Parathyroid adenoma (tissue), 2 donors: Measurements from ENCODE around the gene PAN2.
A peak's percentile ranks its signal among the peaks of the same experiment; 100 is the strongest.

Source experiments
- H2AFZ ChIP-seq: fragments of 300-600 bp; sonication (generic); one replicate; pipeline ENCODE4 v1.7.0; 2017; ENCODE audit warnings: antibody characterized with exemption, mild to moderate bottlenecking
- H3K27ac ChIP-seq: fragments of 300-600 bp; sonication (generic); one replicate; pipeline ENCODE4 v1.7.0; 2017
- H3K27me3 ChIP-seq: fragments of 300-600 bp; sonication (generic); one replicate; pipeline ENCODE4 v1.7.0; 2017; ENCODE audit warnings: low read length; ENCODE audit not compliant: control insufficient read depth, insufficient read depth
- H3K36me3 ChIP-seq: fragments of 300-600 bp; sonication (generic); one replicate; pipeline ENCODE4 v1.7.0; 2017; ENCODE audit warnings: low read length; ENCODE audit not compliant: control insufficient read depth, insufficient read depth
- H3K4me1 ChIP-seq: fragments of 300-600 bp; sonication (generic); one replicate; pipeline ENCODE4 v1.7.0; 2017; ENCODE audit warnings: control low read depth
- H3K4me2 ChIP-seq: fragments of 300-600 bp; sonication (generic); one replicate; pipeline ENCODE4 v1.7.0; 2017; ENCODE audit warnings: low read length
- H3K4me3 ChIP-seq: fragments of 300-600 bp; sonication (generic); one replicate; pipeline ENCODE4 v1.7.0; 2017; ENCODE audit warnings: low read depth, low read length
- H3K79me2 ChIP-seq: fragments of 300-600 bp; sonication (generic); one replicate; pipeline ENCODE4 v1.7.0; 2017; ENCODE audit warnings: control low read depth
- H3K9ac ChIP-seq: fragments of 300-600 bp; sonication (generic); one replicate; pipeline ENCODE4 v1.7.0; 2017; ENCODE audit warnings: mild to moderate bottlenecking
- H3K9me3 ChIP-seq: fragments of 300-600 bp; sonication (generic); one replicate; pipeline ENCODE4 v1.7.0; 2017; ENCODE audit warnings: low read length; ENCODE audit not compliant: control insufficient read depth
- TF ChIP-seq, protein P1 (sequence below): fragments of 300-600 bp; sonication (generic); IDR thresholded peaks from one replicate; pipeline ENCODE4 v1.7.0; 2017; ENCODE audit warnings: antibody characterized with exemption, mild to moderate bottlenecking
- donor health status: primary hyperparathyroidism.

PAN2 gene

DNA sequence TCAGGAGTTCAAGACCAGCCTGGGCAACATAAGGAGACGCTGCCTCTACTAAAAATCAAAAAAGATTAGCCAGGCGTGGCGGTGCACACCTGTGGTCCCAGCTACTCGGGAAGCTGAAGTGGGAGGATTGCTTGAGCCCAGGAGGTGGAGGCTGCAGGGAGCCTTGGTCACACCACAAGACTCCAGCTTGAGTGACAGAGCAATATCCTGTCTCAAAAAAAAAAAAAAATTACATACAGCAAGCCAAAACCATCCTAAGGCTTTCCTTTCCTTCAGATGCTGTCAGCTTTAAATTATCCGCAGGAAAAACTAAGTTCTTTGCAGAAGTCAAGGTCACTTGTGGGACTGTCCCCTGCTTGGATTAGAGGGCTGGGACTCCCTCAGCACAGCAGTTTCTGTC lies 35.0 kb downstream of the PAN2 start:
- Histone ChIP-seq H3K9me3 (no peaks in the 10 kb centered on the region), H3K4me1 (peaks cover 16% of the 10 kb centered on the region), H3K9ac (no peak overlapping the region), H3K4me2 (peak overlapping the region; percentile 49), H3K27ac (no peak overlapping the region), H2AFZ (no peak overlapping the region), H3K79me2 (peaks cover 55% of the 10 kb centered on the region), H3K36me3 (no peaks in the 10 kb centered on the region), H3K4me3 (peak overlapping the region; percentile 83), H3K27me3 (no peaks in the 10 kb centered on the region)
- TF ChIP-seq, protein P1, sequence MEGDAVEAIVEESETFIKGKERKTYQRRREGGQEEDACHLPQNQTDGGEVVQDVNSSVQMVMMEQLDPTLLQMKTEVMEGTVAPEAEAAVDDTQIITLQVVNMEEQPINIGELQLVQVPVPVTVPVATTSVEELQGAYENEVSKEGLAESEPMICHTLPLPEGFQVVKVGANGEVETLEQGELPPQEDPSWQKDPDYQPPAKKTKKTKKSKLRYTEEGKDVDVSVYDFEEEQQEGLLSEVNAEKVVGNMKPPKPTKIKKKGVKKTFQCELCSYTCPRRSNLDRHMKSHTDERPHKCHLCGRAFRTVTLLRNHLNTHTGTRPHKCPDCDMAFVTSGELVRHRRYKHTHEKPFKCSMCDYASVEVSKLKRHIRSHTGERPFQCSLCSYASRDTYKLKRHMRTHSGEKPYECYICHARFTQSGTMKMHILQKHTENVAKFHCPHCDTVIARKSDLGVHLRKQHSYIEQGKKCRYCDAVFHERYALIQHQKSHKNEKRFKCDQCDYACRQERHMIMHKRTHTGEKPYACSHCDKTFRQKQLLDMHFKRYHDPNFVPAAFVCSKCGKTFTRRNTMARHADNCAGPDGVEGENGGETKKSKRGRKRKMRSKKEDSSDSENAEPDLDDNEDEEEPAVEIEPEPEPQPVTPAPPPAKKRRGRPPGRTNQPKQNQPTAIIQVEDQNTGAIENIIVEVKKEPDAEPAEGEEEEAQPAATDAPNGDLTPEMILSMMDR, result no peak

DNA sequence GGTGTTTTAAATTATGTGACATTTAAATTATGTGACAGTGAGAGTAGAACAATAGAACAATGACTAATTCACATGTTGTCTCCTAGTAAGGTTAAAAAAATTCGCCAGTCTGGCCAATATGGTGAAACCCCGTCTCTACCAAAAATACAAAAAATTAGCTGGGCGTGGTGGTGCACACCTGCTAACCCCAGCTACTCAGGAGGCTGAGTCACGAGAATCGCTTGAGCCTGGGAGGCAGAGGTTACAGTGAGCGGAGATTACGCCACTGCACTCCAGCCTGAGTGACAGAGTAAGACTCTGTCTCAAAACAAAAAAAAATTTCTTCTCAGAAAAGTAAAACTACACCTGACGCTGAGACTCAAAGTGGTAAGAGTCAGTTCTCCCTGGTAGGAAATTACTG lies 36.4 kb downstream of the PAN2 start:
- H3K27ac ChIP-seq, result no peak overlapping the region
- TF ChIP-seq, protein P1, result no peak
- peaks cover 66% of the 10 kb centered on the region for H3K79me2 ChIP-seq
- no peak overlapping the region for H3K9ac ChIP-seq
- H3K36me3 ChIP-seq, result no peaks in the 10 kb centered on the region
- no peak overlapping the region for H3K4me3 ChIP-seq
- H3K4me1 ChIP-seq, result peaks cover 16% of the 10 kb centered on the region
- no peak overlapping the region for H2AFZ ChIP-seq
- no peaks in the 10 kb centered on the region for H3K27me3 ChIP-seq
- H3K4me2 ChIP-seq, result no peak overlapping the region
- no peaks in the 10 kb centered on the region for H3K9me3 ChIP-seq

DNA sequence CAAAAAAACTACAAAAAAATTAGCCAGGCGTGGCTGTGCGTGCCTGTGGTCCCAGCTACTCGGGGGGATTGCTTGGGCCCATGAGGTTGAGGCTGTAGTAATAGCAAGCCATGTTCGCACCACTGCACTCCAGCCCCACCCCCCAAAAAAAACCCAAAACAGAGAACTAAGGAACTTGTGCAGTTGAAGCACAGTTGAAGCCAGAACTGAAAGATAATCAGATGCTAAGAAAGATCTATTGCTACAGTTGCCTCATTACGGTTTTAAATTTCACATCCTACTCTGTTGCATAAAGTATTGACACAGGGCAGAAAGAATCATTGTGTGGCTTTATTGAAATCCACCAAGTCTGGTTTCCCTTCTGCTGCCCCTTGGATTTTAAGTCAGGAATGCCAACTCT lies 37.5 kb downstream of the PAN2 start:
- Histone ChIP-seq H3K9me3 (no peaks in the 10 kb centered on the region), H3K4me3 (no peak overlapping the region), H3K4me1 (peaks cover 10% of the 10 kb centered on the region), H3K36me3 (no peaks in the 10 kb centered on the region), H3K27me3 (no peaks in the 10 kb centered on the region), H3K79me2 (peaks cover 70% of the 10 kb centered on the region), H3K27ac (no peak overlapping the region), H3K9ac (no peak overlapping the region), H3K4me2 (peak overlapping the region; percentile 34), H2AFZ (no peak overlapping the region)
- TF ChIP-seq, protein P1, result no peak

DNA sequence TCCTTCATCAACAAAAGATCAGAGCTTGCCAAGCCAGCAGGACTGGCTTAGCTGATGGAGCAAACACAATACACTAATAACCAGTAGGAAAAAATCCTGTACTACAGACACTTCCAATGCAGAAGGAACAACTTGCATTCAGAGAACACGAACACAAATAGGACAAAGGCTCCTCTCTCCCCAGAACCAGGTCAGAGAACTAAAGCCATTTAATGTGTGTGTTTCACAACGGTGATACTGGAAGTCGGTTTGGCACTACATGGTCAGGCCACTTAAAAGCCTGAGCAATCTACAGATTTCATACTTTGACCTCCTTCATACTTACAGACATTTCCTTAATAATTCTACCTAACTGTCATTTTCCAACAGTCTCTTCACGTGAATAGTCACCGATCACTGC lies 40.0 kb downstream of the PAN2 start:
- Histone ChIP-seq H3K27me3 (no peaks in the 10 kb centered on the region), H3K36me3 (no peaks in the 10 kb centered on the region), H2AFZ (no peak overlapping the region), H3K79me2 (peaks cover 75% of the 10 kb centered on the region), H3K27ac (no peak overlapping the region), H3K4me1 (no peaks in the 10 kb centered on the region), H3K4me2 (no peak overlapping the region), H3K9me3 (no peaks in the 10 kb centered on the region), H3K9ac (no peak overlapping the region), H3K4me3 (no peak overlapping the region)
- TF ChIP-seq, protein P1, result no peak

DNA sequence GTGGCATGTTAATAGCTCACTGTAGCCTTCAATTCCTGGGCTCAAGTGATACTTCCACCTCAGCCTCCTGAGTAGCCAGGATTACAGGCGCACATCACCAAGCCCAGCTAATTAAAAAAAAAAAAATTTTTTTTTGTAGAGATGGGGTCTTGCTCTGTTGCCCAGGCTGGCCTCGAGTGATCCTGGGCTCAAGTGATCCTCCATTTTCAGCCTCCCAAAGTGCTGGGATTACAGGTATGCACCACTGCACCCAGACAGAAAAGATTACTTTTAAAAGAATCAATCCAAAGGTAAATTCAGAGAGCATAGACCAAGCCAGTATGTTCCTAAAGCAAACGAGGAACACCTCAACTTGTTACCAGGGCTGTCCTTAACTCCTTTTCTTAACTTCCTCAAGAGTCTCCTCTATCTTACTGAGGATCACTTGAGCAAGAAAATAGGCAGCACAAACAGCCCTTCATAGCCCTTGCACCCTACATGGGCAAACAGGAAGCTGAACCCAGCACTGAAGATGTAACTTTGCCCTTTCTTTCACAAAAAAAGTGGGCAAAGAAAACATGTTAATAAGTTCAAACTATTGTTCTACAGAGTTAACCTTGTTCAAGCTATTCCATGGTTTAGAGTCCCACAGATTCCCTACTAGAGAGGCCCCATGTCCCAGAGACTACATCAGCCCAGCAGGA lies 45.0 kb downstream of the PAN2 start:
- no peaks in the 10 kb centered on the region for H3K4me1 ChIP-seq
- no peaks in the 10 kb centered on the region for H3K36me3 ChIP-seq
- peaks cover 34% of the 10 kb centered on the region for H3K79me2 ChIP-seq
- H3K27me3 ChIP-seq, result no peaks in the 10 kb centered on the region
- H2AFZ ChIP-seq, result no peak overlapping the region
- H3K9ac ChIP-seq, result no peak overlapping the region
- H3K27ac ChIP-seq, result no peak overlapping the region
- H3K4me2 ChIP-seq, result no peak overlapping the region
- TF ChIP-seq, protein P1, result no peak
- no peak overlapping the region for H3K4me3 ChIP-seq
- H3K9me3 ChIP-seq, result no peaks in the 10 kb centered on the region
